PFSK-1 (cell line): ENCODE measurements around the gene CD14.

ENCODE experiments used
- POLR2AphosphoS5 ChIP-seq: IDR thresholded peaks from 2 replicates; pipeline ENCODE4 v1.6.1; 2012; ENCODE audit warnings: low read depth, mild to moderate bottlenecking, control low read depth, low read length, moderate library complexity
- SIN3A ChIP-seq: IDR thresholded peaks from 2 replicates; pipeline ENCODE4 v1.6.1; 2012; ENCODE audit warnings: mild to moderate bottlenecking, low read length, moderate library complexity, borderline replicate concordance; ENCODE audit not compliant: insufficient read depth
- TF ChIP-seq, protein P1 (sequence below), 2 experiments: IDR thresholded peaks; 2 replicates each; pipeline versions ENCODE4 v1.6.1 to v1.8.0; 2011 to 2012; ENCODE audit warnings: low read depth in 2 of 2, low read length in 2 of 2, control low read depth in 1 of 2, inconsistent platforms in 1 of 2, mild to moderate bottlenecking in 1 of 2, moderate library complexity in 1 of 2; ENCODE audit not compliant: insufficient read depth in 1 of 2

- TF ChIP-seq, protein P1, sequence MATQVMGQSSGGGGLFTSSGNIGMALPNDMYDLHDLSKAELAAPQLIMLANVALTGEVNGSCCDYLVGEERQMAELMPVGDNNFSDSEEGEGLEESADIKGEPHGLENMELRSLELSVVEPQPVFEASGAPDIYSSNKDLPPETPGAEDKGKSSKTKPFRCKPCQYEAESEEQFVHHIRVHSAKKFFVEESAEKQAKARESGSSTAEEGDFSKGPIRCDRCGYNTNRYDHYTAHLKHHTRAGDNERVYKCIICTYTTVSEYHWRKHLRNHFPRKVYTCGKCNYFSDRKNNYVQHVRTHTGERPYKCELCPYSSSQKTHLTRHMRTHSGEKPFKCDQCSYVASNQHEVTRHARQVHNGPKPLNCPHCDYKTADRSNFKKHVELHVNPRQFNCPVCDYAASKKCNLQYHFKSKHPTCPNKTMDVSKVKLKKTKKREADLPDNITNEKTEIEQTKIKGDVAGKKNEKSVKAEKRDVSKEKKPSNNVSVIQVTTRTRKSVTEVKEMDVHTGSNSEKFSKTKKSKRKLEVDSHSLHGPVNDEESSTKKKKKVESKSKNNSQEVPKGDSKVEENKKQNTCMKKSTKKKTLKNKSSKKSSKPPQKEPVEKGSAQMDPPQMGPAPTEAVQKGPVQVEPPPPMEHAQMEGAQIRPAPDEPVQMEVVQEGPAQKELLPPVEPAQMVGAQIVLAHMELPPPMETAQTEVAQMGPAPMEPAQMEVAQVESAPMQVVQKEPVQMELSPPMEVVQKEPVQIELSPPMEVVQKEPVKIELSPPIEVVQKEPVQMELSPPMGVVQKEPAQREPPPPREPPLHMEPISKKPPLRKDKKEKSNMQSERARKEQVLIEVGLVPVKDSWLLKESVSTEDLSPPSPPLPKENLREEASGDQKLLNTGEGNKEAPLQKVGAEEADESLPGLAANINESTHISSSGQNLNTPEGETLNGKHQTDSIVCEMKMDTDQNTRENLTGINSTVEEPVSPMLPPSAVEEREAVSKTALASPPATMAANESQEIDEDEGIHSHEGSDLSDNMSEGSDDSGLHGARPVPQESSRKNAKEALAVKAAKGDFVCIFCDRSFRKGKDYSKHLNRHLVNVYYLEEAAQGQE (IDR thresholded peaks at IDR 0.05; ENCODE audit: insufficient read depth in 1 of 2, low read depth in 2 of 2, low read length in 2 of 2), result no peak
- no peak for TF ChIP-seq SIN3A
- TF ChIP-seq POLR2AphosphoS5, result peak; percentile 40; the same call in 1 of the 2 replicates
Measured at GRCh38 chr5:140673187-140673976, 40.4 kb upstream of the CD14 start, which contains the start of gene DND1.
